Measurements from ENCODE around the gene LRIT3.
A peak's percentile ranks its signal among the peaks of the same experiment; 100 is the strongest.

The LRIT3 gene

DNA sequence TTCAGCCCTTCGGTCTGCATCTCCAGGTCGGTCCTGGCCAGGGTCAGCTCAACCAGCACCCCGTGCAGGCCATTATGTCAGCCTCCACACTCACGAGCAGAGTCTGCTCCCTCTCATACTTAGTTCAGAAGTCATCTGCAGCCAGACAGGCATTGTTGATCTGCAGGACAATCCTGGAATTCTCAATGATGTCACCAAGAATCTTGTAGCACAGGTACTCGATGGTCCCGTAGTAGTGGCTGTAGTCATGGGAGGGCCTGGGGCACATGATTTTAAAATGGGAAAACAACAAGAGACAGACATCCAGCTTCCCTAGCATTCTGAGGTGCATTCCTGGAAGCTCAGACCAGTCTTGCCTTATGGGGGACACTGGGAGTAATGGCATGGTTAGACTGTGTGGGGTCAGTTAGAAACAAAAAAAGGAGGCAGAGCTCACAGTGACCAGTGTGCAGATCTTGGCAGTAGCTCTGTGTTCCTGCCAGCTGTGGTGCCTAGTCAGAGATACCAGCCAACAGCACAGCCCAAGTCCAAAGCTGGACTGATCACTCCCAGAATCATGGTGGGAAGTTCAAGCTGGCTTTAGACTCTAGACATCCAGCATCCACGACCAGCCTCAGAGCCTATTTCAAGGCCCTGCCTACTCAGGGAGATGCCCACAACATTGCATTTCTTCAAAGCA is 31.9 kb downstream of the LRIT3 start:
- no peak for DNase-seq (ENCODE audit: low read depth in 1 of 2, low spot score in 1 of 2)
- no peak for TF ChIP-seq JUND (IDR thresholded peaks at IDR 0.05; ENCODE audit: low read depth)
- in situ Hi-C loops (cut with HindIII; ENCODE audit: low pct_unique_long_range_greater_than_20kb, low sequenced_read_pairs) = no loop called here

DNA sequence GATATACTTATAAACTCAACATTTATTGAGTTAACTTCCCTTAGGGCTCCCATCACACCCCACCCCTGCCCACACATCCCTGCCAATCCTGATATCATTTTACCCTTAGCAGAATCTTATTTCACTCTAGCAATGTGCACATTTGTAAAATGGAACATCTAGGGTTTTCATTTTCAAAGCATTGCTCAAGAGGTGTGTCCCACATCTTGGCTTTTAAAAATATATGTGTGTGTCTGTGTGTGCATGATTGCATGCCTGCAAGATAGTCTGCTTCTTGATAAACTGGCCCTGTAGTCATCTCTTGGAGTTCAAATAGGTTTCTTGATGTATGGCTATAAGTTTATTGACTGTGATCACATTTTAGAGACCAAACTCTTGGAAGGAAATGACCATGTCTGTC is 38.4 kb downstream of the LRIT3 start:
- TF ChIP-seq JUND (IDR thresholded peaks at IDR 0.05; ENCODE audit: low read depth) = no peak
- no peak for DNase-seq (ENCODE audit: low read depth in 1 of 2, low spot score in 1 of 2)
- in situ Hi-C loops (cut with HindIII; ENCODE audit: low pct_unique_long_range_greater_than_20kb, low sequenced_read_pairs) = no loop called here

DNA sequence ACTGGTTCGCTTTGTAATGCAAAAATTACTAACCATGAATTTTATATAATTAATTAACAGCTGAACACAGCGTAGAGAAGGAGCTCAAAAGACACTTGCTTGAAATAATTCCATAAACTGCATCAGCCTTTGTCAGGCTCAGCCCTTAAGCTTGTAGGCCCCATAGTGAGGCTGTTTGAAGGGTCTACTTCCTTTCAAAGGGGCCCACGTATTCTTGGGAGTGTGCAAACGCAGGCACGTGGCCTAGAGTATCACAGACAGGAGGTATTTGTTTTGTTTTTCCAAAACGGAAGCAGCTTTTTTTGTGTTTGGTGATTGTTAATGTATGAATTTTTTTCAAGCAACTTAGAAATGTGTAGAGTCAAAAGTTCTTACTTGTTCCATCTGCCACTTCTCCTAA is 39.2 kb downstream of the LRIT3 start:
- no peak for TF ChIP-seq JUND (IDR thresholded peaks at IDR 0.05; ENCODE audit: low read depth)
- no peak for DNase-seq (ENCODE audit: low read depth in 1 of 2, low spot score in 1 of 2)
- in situ Hi-C loops (cut with HindIII; ENCODE audit: low pct_unique_long_range_greater_than_20kb, low sequenced_read_pairs) = no loop called here

DNA sequence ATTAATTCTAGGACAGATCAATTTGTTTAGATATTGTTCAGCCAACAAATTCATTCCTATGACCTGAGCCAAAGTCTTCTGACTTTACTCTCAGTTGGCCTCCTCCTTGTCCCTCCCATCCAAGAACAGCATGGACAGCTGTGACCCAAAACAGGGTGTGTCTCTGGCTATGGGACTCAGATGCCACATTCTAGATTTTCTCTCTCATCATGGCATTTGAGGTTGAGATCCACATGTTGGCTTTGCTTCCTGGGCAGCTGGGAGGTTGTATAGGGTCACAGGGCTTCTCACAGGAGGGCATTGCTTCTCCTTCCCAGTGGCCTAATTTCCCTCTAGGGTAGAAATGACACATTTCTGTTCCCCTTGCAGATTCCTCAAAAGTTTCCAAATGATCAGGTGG is 42.2 kb downstream of the LRIT3 start:
- no peak for DNase-seq (ENCODE audit: low read depth in 1 of 2, low spot score in 1 of 2)
- in situ Hi-C loops (cut with HindIII; ENCODE audit: low pct_unique_long_range_greater_than_20kb, low sequenced_read_pairs) = no loop called here

DNA sequence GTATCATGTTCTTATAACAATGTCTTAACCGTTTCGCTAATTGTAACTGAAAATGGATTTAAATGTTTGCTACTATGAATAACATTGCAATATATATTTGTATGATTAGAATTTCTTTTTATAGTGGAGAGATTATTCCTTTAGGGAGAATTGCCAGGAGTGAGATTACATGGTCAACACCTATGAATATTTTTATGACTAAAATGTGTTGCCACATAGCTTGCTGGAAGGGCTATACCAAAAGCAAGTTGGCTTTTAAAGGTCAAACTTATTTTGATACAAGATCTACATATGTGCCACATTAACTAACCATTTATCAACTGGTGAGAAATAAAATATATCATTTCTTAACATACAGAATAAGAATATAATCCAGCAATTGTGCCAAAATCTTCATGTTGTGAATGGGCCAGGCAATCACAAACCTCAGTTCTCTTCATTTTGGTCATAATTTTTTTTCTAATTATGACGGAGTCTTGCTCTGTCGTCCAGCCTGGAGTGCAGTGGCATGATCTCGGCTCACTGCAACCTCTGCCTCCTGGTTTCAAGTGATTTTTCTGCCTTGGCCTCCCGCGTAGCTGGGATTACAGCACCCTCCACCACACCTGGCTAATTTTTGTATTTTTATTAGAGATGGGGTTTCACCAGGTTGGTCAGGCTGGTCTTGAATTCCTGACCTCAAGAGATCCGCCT is 54.8 kb downstream of the LRIT3 start:
- DNase-seq (ENCODE audit: low read depth in 1 of 2, low spot score in 1 of 2) = no peak
- TF ChIP-seq JUND (IDR thresholded peaks at IDR 0.05; ENCODE audit: low read depth) = no peak
- in situ Hi-C loops (cut with HindIII; ENCODE audit: low pct_unique_long_range_greater_than_20kb, low sequenced_read_pairs) = no loop called here

More for the DNA sequence above, 42.2 kb downstream of the LRIT3 start:
- no peak for TF ChIP-seq JUND (IDR thresholded peaks at IDR 0.05; ENCODE audit: low read depth)

DNA sequence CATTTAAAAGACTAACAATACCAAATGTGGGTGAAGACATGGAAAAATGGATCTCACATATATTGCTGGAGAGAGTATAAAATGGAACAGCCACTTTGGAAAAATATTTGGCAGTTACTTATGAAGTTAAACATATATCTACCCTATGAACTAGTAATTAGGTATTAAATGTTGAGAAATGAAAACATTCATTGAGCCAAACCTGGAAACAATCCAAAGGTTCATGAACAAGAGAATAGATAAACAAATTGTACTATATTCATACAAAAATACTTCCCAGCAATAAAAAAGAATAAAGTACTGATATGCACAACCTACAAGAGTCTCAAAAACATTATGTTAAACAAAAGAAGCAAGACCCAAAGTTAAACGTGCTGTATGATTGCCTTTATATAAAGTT is 60.8 kb downstream of the LRIT3 start:
- no peak for DNase-seq (ENCODE audit: low read depth in 1 of 2, low spot score in 1 of 2)
- in situ Hi-C loops (cut with HindIII; ENCODE audit: low pct_unique_long_range_greater_than_20kb, low sequenced_read_pairs) = no loop called here
- TF ChIP-seq JUND (IDR thresholded peaks at IDR 0.05; ENCODE audit: low read depth) = no peak

DNA sequence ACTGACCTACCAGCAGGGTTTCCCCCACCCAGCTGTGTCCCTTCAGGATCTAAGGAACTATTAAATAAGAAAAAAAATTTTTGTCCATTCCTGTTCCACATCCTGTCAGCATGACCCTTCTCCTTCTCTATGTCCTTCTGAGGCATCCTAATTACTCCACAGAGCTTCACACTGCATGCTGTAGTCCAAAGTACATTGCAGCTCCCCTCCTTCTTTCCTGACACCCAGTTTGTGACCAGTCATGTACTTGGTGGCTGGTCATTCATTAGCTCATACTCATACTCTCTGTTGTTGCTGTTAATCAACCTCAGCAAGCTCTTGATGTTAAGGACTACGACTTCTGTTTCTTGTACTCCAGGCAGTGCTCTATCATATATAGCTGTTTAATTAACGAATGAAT is 62.3 kb downstream of the LRIT3 start:
- no peak for TF ChIP-seq JUND (IDR thresholded peaks at IDR 0.05; ENCODE audit: low read depth)
- in situ Hi-C loops (cut with HindIII; ENCODE audit: low pct_unique_long_range_greater_than_20kb, low sequenced_read_pairs) = no loop called here
- no peak for DNase-seq (ENCODE audit: low read depth in 1 of 2, low spot score in 1 of 2)

DNA sequence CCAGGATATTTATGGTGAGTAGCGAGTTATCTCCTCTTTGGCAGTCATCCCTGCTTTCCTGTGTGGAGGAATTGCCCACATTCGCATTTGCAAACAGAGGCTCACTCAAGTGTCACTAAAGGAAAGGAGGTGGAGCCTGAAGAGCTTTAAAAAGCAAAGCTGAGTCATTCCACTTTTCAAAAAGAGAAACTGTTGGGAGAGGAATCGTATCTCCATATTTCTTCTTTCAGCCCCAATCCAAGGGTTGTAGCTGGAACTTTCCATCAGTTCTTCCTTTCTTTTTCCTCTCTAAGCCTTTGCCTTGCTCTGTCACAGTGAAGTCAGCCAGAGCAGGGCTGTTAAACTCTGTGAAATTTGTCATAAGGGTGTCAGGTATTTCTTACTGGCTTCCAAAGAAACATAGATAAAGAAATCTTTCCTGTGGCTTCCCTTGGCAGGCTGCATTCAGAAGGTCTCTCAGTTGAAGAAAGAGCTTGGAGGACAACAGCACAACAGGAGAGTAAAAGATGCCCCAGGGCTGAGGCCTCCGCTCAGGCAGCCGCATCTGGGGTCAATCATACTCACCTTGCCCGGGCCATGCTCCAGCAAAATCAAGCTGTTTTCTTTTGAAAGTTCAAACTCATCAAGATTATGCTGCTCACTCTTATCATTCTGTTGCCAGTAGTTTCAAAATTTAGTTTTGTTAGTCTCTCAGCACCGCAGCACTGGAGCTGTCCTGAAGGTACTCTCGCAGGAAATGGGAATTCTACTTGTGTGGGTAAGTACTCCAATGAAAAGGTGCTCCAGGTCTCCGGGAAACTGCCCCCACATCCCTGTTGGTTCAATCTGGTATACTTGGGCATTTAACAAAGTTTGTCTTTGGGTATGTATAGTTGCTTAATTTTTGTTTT is 65.0 kb downstream of the LRIT3 start, which contains the start of gene EGF:
TSS of gene EGF (plus strand) at position 178 of the 890 bp plus-strand sequence. CDS start at position 631, 453 bp downstream.
- in situ Hi-C loops (cut with HindIII; ENCODE audit: low pct_unique_long_range_greater_than_20kb, low sequenced_read_pairs) = no loop called here
- DNase-seq (ENCODE audit: low read depth in 1 of 2, low spot score in 1 of 2) = peak in 1 of 2 experiments; percentile 64
- no peak for TF ChIP-seq JUND (IDR thresholded peaks at IDR 0.05; ENCODE audit: low read depth)

DNA sequence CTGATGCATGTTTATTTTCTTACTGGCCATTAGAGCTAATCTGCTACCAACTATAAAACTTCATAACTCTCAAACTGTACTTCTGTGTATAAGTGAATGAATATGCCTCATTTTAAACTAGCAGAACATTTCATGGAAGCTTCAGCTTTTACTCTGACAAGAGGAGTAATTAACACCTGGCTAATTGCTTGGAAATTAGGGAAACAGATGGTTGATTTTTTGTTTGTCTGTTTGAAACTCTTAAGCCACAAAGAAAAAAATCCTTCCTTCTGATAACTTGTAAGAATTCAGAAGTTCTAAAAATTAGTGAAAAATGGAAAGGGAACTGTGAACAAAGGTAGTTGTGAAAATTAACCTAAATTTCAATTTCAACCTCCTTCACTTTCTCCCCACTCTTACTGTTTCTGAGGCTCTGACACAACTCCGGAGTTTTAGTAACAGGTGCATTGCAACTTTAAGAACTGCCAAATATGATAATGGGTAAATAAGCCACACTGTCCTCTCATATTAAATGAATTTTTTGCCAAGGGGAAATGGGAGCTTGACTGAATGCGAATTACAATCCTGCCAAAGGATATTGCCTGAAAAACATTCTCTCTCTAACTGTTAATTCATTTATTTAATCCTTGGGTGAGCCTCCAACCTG is 65.8 kb downstream of the LRIT3 start:
- in situ Hi-C loops (cut with HindIII; ENCODE audit: low pct_unique_long_range_greater_than_20kb, low sequenced_read_pairs) = no loop called here
- no peak for TF ChIP-seq JUND (IDR thresholded peaks at IDR 0.05; ENCODE audit: low read depth)
- no peak for DNase-seq (ENCODE audit: low read depth in 1 of 2, low spot score in 1 of 2)

DNA sequence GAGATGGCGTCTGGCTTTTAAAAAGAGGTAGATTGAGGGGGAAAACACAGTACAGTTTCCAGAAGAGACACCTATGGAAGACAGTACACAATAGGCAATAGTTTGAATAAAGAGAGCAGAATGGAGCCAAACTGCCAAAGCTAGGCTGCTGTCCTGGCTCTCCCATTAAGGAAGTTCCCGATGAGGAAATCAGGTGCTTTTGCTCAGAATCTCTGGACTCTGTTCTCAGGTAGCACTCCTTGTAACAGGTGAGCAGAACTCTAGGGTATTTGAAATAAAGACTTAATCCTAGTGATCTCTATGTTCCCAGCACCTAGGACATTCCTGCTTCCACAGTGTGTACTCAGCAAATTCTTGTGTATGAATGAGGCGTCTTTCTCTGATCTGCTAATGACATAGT is 66.4 kb downstream of the LRIT3 start:
- TF ChIP-seq JUND (IDR thresholded peaks at IDR 0.05; ENCODE audit: low read depth) = no peak
- peak in 1 of 2 experiments; percentile 43 for DNase-seq (ENCODE audit: low read depth in 1 of 2, low spot score in 1 of 2)
- in situ Hi-C loops (cut with HindIII; ENCODE audit: low pct_unique_long_range_greater_than_20kb, low sequenced_read_pairs) = no loop called here

DNA sequence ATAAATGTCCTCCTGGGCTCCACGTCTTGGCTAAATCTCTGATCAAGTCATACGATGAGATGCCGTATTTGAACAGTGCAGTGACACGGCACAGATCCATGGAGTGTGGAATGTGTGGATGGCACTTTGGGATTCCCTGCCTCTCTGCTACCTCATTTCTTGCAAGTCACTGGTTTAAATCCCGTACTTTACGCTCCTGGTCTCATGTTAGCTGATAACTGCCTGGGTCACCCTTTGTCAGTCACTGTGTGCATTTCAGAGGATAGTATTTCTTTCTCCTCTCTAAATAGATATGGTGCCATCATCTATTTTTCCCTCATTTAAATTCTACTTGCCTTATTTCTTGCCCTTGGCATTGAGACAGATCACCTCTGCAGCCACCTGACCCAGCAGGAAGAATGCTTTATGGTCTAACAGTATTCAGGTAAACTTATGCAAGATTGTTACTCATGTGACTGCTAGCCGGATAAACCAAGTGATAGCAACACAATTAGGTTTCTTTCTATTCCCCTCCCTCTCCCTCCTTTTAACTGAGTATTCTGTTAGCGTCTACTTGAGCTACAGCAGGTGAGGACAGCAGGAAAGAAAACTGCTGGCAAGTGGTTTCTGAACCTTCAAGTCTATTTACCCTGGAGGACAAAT is 67.6 kb downstream of the LRIT3 start:
- no peak for TF ChIP-seq JUND (IDR thresholded peaks at IDR 0.05; ENCODE audit: low read depth)
- DNase-seq (ENCODE audit: low read depth in 1 of 2, low spot score in 1 of 2) = peak in 1 of 2 experiments; percentile 22
- in situ Hi-C loops (cut with HindIII; ENCODE audit: low pct_unique_long_range_greater_than_20kb, low sequenced_read_pairs) = no loop called here

DNA sequence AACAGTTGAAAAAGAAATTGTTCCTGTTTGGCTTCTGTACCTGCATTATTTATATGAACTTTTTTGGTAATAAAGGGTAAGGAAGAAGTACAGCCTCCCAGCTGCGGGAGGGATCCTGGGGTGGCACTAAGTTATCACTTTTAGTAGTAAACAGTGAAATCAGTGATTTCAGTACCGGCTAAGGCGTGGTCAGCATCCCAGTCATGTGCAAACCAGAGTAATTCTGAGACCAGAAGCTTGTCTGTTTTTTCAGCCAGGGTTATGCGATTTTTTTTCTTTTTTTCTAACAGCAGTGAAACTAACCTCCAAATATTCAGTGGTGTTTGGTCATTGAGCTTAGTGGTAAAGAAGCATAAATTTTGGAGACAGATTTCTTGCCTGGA is 68.1 kb downstream of the LRIT3 start:
- no peak for DNase-seq (ENCODE audit: low read depth in 1 of 2, low spot score in 1 of 2)
- in situ Hi-C loops (cut with HindIII; ENCODE audit: low pct_unique_long_range_greater_than_20kb, low sequenced_read_pairs) = no loop called here
- TF ChIP-seq JUND (IDR thresholded peaks at IDR 0.05; ENCODE audit: low read depth) = no peak

Measured in T47D (cell line).